GM12874 (cell line): Measurements from ENCODE around the gene CSF1R.

Source experiments
- CTCF ChIP-seq: IDR thresholded peaks from 2 replicates; pipeline ENCODE4 v1.5.1; 2011; ENCODE audit warnings: low read depth, mild to moderate bottlenecking, control low read depth, low read length, moderate library complexity; ENCODE audit not compliant: insufficient read depth

CSF1R gene

GRCh38 chr5:150044712-150045111, 41.6 kb downstream of the CSF1R start:
- no peak for TF ChIP-seq CTCF

- no peak for TF ChIP-seq CTCF
Observed at GRCh38 chr5:150044329-150044681, 42.0 kb downstream of the CSF1R start.

GRCh38 chr5:150043657-150044328, 42.6 kb downstream of the CSF1R start:
- no peak for TF ChIP-seq CTCF

- no peak for TF ChIP-seq CTCF
Observed at GRCh38 chr5:150042459-150042858, 43.9 kb downstream of the CSF1R start.

GRCh38 chr5:150038547-150038946, 47.8 kb downstream of the CSF1R start:
- no peak for TF ChIP-seq CTCF

- no peak for TF ChIP-seq CTCF
Observed at GRCh38 chr5:150036513-150036912, 49.8 kb downstream of the CSF1R start.

GRCh38 chr5:150035139-150035895, 51.0 kb downstream of the CSF1R start:
- TF ChIP-seq CTCF = no peak
